ENCODE data around the gene TMEM132C.

DNA sequence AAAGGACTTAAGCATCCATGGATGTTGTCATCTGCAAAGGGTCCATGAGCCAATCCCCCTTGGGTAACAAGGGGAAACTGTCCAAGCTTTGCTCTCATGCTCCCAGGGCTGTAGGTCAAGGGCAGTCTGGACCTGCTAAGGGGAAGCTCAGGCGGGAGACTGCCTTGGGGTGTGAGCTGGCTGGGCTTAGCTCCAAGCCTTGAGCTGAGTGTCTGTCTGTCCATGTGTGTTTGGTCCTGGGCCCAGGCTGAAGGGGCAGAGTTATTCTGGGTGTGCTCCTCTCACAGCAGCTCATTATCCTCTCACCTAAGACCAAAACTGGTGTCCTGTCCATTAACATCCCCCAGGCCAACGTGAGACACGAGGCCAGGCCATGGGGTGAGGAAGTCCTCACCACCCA, 282.0 kb downstream of the TMEM132C start:
- TF ChIP-seq CTCF (conservative IDR thresholded peaks at IDR 0.05; ENCODE audit: low read length) (no peak), EZH2phosphoT487 (IDR thresholded peaks at IDR 0.05; ENCODE audit: borderline replicate concordance, low read depth, low read length) (no peak)

Data from OCI-LY7 (cell line).